ENCODE results near the gene STS.
A peak's percentile ranks its signal among the peaks of the same experiment; 100 is the strongest.

Gene STS, protein sequence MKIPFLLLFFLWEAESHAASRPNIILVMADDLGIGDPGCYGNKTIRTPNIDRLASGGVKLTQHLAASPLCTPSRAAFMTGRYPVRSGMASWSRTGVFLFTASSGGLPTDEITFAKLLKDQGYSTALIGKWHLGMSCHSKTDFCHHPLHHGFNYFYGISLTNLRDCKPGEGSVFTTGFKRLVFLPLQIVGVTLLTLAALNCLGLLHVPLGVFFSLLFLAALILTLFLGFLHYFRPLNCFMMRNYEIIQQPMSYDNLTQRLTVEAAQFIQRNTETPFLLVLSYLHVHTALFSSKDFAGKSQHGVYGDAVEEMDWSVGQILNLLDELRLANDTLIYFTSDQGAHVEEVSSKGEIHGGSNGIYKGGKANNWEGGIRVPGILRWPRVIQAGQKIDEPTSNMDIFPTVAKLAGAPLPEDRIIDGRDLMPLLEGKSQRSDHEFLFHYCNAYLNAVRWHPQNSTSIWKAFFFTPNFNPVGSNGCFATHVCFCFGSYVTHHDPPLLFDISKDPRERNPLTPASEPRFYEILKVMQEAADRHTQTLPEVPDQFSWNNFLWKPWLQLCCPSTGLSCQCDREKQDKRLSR

DNA sequence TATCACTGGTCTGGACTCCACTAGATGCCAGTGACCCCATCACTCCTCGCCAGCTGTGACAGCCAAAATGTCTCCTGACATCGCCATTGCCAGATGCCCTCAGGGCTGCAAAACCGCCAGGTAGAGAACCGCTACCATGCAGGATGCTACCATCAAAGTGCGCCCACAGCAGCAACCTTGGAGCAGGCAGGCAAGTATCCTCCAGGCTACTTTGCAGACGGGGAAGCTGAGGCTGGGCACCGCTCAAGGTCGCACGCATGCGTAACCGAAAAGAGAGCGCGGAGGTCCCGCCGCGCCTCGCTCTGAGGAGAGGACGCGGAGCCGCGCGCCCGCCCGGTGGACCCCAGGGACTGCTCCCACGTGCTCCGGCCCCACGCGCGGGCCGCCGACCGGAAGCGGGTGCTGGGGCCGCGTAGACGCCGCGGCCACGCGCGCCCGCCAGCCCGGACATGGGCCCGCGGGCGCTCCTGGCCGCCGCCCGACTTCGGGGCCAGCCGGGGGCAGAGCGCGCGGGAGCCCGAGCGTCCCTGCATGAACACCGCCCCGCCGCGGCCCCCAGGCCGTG, at the start of gene STS:
Gene STS (plus strand): TSS at position 300 of the 565 bp plus-strand sequence. CDS start 105,488 bp downstream, outside the sequence.
- H3K9me3 Mint-ChIP-seq = no peaks in the 10 kb centered on the region

DNA sequence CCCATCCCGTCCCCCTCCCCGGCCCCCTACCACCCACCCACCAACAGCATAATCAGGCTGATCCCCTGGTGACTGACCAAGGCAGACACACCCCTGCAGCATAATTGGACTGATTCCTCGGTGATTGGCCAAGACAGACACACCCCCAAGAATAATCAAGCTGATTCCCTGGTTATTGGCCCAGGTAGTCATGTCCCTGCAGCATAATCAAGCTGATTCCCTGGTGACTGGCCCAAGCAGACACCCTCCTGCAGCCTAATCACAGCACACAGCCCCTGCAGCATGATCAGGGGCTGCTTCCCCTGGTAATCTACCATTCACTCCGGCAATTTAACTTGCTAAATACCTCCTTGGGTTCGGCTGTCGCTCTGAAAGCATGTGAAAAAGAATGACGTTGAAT, 47.5 kb upstream of the STS start:
- peaks cover 5% of the 10 kb centered on the region for H3K4me1 Mint-ChIP-seq (ENCODE audit: low read depth)
- DNase-seq = no peak
- no peaks in the 10 kb centered on the region for H3K9me3 Mint-ChIP-seq
- H3K27me3 Mint-ChIP-seq = no peaks in the 10 kb centered on the region
- H3K36me3 Mint-ChIP-seq (ENCODE audit: low read depth) = peaks cover 84% of the 10 kb centered on the region
- H3K4me3 Mint-ChIP-seq = no peak overlapping the region
- H3K27ac Mint-ChIP-seq = no peak overlapping the region

More for the DNA sequence above, at the start of gene STS:
- Mint-ChIP-seq H3K27me3 (no peaks in the 10 kb centered on the region), H3K4me3 (peak within 1 kb of the TSS; percentile 89), H3K27ac (peak within 1 kb of the TSS; percentile 95), H3K36me3 (ENCODE audit: low read depth) (peaks cover 24% of the 10 kb centered on the region), H3K4me1 (ENCODE audit: low read depth) (peaks cover 43% of the 10 kb centered on the region)
- DNase-seq = peak; percentile 81

DNA sequence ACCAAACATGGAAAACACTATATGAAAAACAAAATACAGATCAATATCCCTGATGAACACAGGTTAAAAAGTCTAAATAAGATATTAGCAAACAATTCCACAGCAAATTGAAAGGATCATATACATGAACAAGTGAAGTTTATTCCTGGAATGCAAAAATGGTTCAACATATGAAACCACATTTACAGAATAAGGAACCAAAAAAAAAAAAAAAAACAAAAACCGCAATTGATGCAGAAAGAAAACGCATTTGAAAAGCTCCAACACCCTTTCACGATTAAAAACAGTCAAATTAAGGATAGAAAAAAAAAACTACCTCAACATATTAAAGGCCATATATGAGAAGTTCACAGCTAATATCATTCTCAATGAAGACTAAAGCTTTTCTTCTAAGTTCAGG, 45.4 kb upstream of the STS start:
- Mint-ChIP-seq H3K36me3 (ENCODE audit: low read depth) (peaks cover 79% of the 10 kb centered on the region), H3K27me3 (no peaks in the 10 kb centered on the region), H3K27ac (no peak overlapping the region), H3K4me1 (ENCODE audit: low read depth) (peaks cover 5% of the 10 kb centered on the region), H3K9me3 (no peaks in the 10 kb centered on the region), H3K4me3 (no peak overlapping the region)
- DNase-seq = no peak

DNA sequence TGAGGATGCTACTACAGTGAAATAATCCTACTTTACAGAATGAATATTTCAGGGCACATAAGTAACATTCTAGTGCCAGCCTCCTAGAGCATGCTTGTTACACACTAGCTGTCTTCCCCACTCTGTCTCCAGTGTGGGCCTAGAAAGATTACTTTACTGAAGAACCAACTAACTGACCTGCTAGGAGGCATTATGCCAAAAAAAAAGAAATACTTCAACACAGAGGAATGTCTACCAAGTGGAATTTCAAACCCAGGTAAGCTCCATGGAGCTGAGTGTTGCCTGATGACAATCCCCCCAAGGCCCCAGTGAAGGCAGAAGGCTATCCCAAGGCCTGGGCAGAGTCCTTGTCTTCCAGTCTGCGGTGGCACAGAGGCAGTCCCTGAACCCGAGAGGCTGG, 40.9 kb upstream of the STS start:
- Mint-ChIP-seq H3K9me3 (no peaks in the 10 kb centered on the region), H3K36me3 (ENCODE audit: low read depth) (peaks cover 65% of the 10 kb centered on the region), H3K27ac (no peak overlapping the region), H3K4me3 (no peak overlapping the region), H3K4me1 (ENCODE audit: low read depth) (peaks cover 30% of the 10 kb centered on the region), H3K27me3 (no peaks in the 10 kb centered on the region)
- DNase-seq = no peak

DNA sequence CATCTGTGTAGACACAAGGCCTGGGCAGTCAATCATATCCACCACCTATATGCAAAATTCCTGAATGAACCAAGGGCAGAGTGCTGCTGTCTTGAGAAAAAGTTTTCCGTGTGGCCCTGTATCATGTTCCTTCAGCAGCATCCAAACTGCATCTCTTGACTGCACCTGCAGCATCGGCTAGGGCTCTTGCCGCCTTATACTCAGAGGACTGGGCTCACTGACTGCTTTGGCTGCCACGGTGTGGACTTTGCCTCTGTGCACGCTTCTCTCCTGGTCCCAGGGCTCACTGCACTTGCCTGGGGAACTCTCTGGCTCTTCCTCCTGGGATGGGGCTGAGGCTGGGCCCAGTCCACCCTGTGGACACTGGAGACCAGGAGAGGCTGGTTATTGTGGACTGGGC, 39.5 kb upstream of the STS start:
- H3K4me3 Mint-ChIP-seq = no peak overlapping the region
- no peaks in the 10 kb centered on the region for H3K9me3 Mint-ChIP-seq
- H3K4me1 Mint-ChIP-seq (ENCODE audit: low read depth) = peaks cover 34% of the 10 kb centered on the region
- H3K27me3 Mint-ChIP-seq = no peaks in the 10 kb centered on the region
- H3K27ac Mint-ChIP-seq = no peak overlapping the region
- H3K36me3 Mint-ChIP-seq (ENCODE audit: low read depth) = peaks cover 56% of the 10 kb centered on the region
- DNase-seq = no peak

DNA sequence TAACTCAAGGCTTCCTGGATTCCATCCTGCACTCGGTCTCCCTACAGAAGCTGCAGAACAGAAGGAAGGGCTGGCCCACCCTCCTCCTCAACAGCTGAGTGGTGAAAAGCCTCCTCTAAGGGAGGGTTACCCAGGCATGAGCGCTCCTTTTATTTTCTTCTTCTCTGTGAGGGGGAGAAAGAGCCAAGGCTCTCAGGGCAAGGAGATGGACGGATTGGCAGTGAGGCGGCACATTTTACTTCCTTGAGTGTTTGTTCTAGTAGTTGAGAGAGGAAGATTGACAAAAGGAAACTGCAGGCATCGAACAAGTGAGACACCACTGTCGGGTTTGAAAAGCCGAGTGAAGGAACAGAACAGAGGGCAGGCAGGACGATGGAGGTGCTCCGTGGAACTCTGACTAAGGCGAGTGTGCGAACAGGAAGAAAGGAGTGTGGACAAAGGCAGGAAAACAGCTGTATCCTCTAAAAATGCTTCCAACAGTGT, 38.4 kb upstream of the STS start:
- Mint-ChIP-seq H3K4me1 (ENCODE audit: low read depth) (peaks cover 40% of the 10 kb centered on the region), H3K9me3 (no peaks in the 10 kb centered on the region), H3K27me3 (no peaks in the 10 kb centered on the region), H3K4me3 (no peak overlapping the region), H3K36me3 (ENCODE audit: low read depth) (peaks cover 54% of the 10 kb centered on the region), H3K27ac (peak overlapping the region; percentile 31)
- no peak for DNase-seq

DNA sequence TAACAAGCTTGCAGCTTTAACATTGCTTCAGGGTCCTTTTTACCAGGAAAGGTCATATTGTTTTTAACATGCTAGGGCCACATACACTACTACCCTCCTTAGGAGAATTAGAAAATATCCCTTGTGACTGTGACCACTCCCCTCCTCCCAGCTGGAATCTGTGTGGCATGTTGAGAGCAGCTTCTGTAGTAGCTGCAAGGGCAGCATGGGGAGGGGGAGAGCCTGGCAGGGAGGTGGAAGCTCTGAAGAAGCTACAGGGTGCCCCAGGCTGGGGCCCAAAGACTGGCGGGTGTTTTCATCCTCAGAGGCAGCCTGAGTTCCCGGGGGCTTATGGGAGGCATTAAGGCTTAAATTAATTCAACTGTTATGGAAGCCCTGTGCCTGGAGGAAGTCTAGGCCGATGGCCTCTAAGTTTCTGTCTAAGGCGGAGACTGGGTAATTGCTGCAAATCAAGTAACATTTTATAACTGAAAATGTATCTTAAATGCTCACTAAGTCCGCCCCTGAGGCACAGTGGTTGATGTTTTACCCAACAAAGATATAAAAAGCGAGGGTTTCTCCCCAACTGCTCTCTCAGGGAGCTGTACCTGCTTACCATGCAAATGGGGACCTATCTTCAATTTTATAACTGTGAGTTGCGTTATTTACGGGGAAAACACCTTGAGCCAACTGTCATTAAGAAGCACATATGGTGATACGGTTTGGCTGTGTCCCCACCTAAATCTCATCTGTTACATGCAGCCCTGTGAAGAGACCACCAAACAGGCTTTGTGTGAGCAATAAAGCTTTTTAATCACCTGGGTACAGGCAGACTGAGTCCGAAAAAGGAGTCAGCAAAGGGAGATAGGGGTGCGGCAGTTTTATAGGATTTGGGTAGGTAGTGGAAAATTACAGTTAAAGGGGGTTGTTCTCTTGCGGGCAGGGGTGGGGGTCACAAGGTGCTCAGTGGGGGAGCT, 37.4 kb upstream of the STS start:
- no peak overlapping the region for H3K4me3 Mint-ChIP-seq
- no peaks in the 10 kb centered on the region for H3K27me3 Mint-ChIP-seq
- peak overlapping the region; percentile 11 for H3K27ac Mint-ChIP-seq
- no peaks in the 10 kb centered on the region for H3K9me3 Mint-ChIP-seq
- peaks cover 53% of the 10 kb centered on the region for H3K36me3 Mint-ChIP-seq (ENCODE audit: low read depth)
- H3K4me1 Mint-ChIP-seq (ENCODE audit: low read depth) = peaks cover 44% of the 10 kb centered on the region
- no peak for DNase-seq

DNA sequence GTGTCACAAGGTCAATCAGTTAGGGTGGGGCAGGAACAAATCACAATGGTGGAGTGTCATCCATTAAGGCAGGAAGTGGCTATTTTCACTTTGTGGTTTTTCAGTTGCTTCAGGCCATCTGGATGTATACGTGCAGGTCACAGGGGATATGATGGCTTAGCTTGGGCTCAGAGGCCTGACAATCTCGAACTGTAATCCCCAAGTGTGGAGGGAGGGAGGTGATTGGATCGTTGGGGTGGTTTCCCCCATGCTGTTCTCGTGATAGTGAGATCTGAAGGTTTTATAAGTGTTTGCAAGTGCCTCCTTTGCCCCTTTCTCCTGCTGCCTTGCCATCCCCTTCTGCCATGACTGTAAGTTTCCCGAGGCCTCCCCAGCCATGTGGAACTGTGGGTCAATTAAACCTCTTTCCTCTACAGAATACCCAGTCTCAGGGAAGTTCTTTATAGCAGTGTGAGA, 36.7 kb upstream of the STS start:
- no peaks in the 10 kb centered on the region for H3K9me3 Mint-ChIP-seq
- no peaks in the 10 kb centered on the region for H3K27me3 Mint-ChIP-seq
- H3K27ac Mint-ChIP-seq = peak overlapping the region; percentile 22
- peaks cover 47% of the 10 kb centered on the region for H3K4me1 Mint-ChIP-seq (ENCODE audit: low read depth)
- H3K4me3 Mint-ChIP-seq = no peak overlapping the region
- no peak for DNase-seq
- peaks cover 50% of the 10 kb centered on the region for H3K36me3 Mint-ChIP-seq (ENCODE audit: low read depth)

DNA sequence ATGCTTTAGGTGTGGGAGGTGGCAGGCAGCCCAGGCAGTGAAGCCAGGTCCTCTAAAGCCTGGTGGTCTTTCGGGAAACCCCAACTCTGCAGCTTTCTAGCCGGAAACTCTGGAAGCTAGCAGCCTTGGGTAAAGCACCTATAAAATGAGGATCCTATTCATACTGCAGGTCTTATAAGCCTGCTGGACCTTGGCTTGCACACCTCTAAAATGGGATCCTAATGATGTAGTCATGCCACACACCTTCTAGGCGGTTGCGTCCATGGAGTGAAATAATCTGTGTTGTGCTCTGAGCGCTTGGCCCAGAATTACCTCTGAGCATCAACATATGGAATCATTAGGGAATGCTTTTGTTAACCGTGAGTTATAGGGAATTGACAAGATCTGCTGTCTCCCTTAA, 36.0 kb upstream of the STS start:
- peaks cover 50% of the 10 kb centered on the region for H3K36me3 Mint-ChIP-seq (ENCODE audit: low read depth)
- peaks cover 48% of the 10 kb centered on the region for H3K4me1 Mint-ChIP-seq (ENCODE audit: low read depth)
- H3K27me3 Mint-ChIP-seq = no peaks in the 10 kb centered on the region
- H3K9me3 Mint-ChIP-seq = no peaks in the 10 kb centered on the region
- no peak overlapping the region for H3K4me3 Mint-ChIP-seq
- no peak overlapping the region for H3K27ac Mint-ChIP-seq
- no peak for DNase-seq

DNA sequence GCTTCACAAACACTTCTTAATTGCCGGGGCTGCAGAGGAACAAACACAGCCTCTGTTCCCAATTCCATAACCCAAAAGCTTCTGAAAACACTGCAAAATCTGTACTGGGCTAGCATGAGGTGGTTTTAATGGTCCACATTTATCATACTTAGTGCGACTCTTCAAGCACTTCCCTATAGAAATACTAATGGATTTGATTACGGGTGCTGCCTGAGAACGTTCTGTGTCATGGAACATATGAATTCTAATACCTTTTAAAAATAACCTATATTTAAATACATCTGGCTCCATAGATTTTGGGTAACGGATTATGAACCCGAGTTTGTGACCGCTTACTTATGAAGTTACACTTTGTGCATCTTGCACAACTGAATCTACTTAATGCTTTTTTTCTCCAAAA, 35.4 kb upstream of the STS start:
- H3K36me3 Mint-ChIP-seq (ENCODE audit: low read depth) = peaks cover 56% of the 10 kb centered on the region
- peaks cover 52% of the 10 kb centered on the region for H3K4me1 Mint-ChIP-seq (ENCODE audit: low read depth)
- H3K27me3 Mint-ChIP-seq = no peaks in the 10 kb centered on the region
- no peak for DNase-seq
- H3K9me3 Mint-ChIP-seq = no peaks in the 10 kb centered on the region
- no peak overlapping the region for H3K4me3 Mint-ChIP-seq
- H3K27ac Mint-ChIP-seq = no peak overlapping the region

DNA sequence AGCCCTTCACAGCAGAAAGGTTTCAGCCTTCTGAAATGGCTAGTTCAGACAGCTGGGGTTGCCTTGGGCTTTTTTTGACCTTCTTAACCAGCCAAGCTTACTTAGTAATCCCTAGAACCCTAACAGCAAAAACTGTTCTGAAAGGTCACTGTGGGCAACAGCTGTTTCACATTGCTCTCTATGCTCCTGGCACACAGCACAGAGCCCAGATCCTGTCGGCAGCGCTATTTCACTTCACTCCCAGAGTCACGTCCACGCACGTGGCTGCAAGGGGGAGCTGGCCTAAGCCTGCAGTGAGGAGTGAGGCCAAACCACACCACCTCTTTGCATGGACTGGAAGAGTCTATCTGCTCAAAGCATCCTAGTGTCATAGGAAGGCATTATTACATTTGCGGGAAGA, 32.0 kb upstream of the STS start:
- no peak for DNase-seq
- Mint-ChIP-seq H3K4me3 (no peak overlapping the region), H3K4me1 (ENCODE audit: low read depth) (peaks cover 54% of the 10 kb centered on the region), H3K36me3 (ENCODE audit: low read depth) (peaks cover 57% of the 10 kb centered on the region), H3K9me3 (no peaks in the 10 kb centered on the region), H3K27ac (no peak overlapping the region), H3K27me3 (no peaks in the 10 kb centered on the region)

DNA sequence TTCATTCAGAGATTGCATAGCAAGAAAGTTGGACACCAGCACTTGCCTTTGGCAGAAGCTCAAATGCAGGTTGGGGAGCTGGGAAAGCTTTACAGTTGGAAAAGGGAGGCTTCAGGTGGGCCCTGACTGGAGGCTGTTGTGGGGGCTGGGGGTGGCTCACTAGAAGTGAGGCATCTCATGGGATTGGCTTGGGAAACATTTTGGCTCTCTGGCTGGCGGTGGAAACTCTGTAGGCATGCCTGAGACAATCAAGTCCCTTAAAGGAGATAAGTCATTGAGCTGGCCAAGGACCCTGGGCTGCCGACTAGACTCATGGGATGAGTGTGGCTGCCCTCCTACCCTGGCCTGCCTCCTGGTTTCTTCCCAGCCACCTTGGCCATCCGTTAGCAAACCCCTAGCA, 31.4 kb upstream of the STS start:
- H3K4me3 Mint-ChIP-seq = no peak overlapping the region
- DNase-seq = no peak
- H3K9me3 Mint-ChIP-seq = no peaks in the 10 kb centered on the region
- H3K36me3 Mint-ChIP-seq (ENCODE audit: low read depth) = peaks cover 61% of the 10 kb centered on the region
- peaks cover 53% of the 10 kb centered on the region for H3K4me1 Mint-ChIP-seq (ENCODE audit: low read depth)
- H3K27ac Mint-ChIP-seq = no peak overlapping the region
- H3K27me3 Mint-ChIP-seq = no peaks in the 10 kb centered on the region

DNA sequence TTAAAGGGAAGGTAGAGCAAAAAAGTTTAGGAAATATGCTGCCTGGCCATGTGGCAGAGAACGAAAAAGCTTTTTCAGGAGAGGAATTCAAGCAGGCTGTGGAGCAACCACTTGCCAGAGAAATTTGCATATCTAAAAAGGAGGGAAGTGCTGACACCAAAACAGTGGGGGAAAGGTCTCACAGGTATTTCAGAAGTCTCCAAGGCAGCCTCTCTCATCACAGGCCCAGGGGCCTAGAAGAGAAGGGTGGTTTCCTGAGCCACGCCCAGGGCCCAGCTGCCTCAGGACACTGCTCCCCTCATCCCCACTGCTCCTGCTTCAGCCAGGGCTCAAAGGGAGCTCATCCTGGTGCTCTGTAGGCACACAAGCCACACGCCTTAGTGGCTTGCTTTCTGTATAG, 29.9 kb upstream of the STS start:
- peaks cover 50% of the 10 kb centered on the region for H3K4me1 Mint-ChIP-seq (ENCODE audit: low read depth)
- H3K27ac Mint-ChIP-seq = no peak overlapping the region
- no peaks in the 10 kb centered on the region for H3K9me3 Mint-ChIP-seq
- H3K27me3 Mint-ChIP-seq = no peaks in the 10 kb centered on the region
- no peak for DNase-seq
- no peak overlapping the region for H3K4me3 Mint-ChIP-seq
- H3K36me3 Mint-ChIP-seq (ENCODE audit: low read depth) = peaks cover 61% of the 10 kb centered on the region

All from activated T-cell treated with anti-CD3 and anti-CD28 coated beads, Interleukin-2, amount 50 U/mL, for 24 hours (primary cell).